PC-9 (cell line): ENCODE results near the gene DUOXA1.

Source experiments
- CTCF ChIP-seq: fragments of 200-600 bp; sonication (generic); conservative IDR thresholded peaks from 2 replicates; pipeline ENCODE4 v1.6.1; 2017; ENCODE audit warnings: mixed run types, antibody characterized with exemption, mild to moderate bottlenecking, moderate library complexity
- EZH2 ChIP-seq: fragments of 200-600 bp; sonication (generic); IDR thresholded peaks from 2 replicates; pipeline ENCODE4 v1.8.0; 2017; ENCODE audit warnings: antibody characterized with exemption, low read depth

DNA sequence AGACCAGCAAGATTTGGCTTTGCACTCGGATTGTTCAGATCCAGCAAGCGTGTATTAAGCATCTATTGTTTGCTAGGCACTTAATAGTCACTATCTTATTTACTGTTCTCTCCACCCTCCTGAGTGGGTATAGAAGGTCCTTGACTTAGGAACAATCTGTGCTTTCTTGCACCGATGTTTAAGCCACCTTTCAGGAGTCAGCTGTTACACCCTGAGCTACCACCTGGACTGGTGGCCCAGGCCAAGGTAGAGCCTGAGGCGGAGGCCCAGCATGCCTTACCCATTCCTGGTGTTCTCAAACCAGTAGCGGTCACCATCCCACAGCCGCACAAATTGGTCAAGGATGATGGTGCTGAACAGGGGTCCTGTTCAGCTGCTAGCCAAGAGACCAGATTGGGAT is 10.1 kb upstream of the DUOXA1 start:
- TF ChIP-seq CTCF (no peak), EZH2 (no peak)
